ENCODE results near the gene ZNF879.

The ZNF879 gene

DNA sequence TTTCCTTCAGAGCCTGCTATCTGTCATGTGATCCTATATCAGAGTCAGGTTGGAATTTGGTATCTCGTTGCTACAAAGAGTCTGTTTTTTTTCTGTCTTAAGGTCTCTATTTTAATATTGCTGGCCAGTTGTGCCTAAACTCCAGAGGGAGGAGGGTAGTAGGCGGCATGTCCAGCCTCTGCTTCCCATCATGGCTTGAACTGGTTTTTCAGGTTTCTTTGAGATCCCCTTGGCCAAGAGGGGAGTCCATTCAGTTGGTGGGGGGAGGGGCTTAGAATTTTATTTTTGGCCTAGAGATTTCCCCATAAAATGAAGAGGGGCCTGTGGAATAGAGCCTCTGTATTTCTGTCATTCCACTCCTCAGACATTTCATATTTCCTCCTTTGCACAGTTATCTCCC is 21.2 kb downstream of the ZNF879 start:
- Histone ChIP-seq H3K9me2 (ENCODE audit: low read depth, low read length) (no peaks in the 10 kb centered on the region), H3K4me2 (ENCODE audit: low read length) (no peak overlapping the region), H4K20me1 (ENCODE audit: insufficient read depth, low read length) (no peaks in the 10 kb centered on the region), H3K4me1 (ENCODE audit: insufficient read depth, low read length, severe bottlenecking) (no peaks in the 10 kb centered on the region), H3K36me3 (ENCODE audit: insufficient read depth, low read length) (no peaks in the 10 kb centered on the region), H3K27me3 (ENCODE audit: insufficient read depth, low read length) (no peaks in the 10 kb centered on the region), H2AFZ (ENCODE audit: low read length) (no peak overlapping the region), H3F3A (ENCODE audit: insufficient read depth, low read length) (no peaks in the 10 kb centered on the region), H3K27ac (ENCODE audit: low read depth, low read length, poor library complexity, severe bottlenecking) (no peak overlapping the region), H3K9ac (ENCODE audit: low read length) (no peak overlapping the region), H3K4me3 (ENCODE audit: low read depth, low read length, poor library complexity, severe bottlenecking) (no peak overlapping the region), H3K9me3 (ENCODE audit: low read length) (no peaks in the 10 kb centered on the region), H3K79me2 (ENCODE audit: insufficient read depth, low read length) (no peaks in the 10 kb centered on the region)
- TF ChIP-seq, protein P1, sequence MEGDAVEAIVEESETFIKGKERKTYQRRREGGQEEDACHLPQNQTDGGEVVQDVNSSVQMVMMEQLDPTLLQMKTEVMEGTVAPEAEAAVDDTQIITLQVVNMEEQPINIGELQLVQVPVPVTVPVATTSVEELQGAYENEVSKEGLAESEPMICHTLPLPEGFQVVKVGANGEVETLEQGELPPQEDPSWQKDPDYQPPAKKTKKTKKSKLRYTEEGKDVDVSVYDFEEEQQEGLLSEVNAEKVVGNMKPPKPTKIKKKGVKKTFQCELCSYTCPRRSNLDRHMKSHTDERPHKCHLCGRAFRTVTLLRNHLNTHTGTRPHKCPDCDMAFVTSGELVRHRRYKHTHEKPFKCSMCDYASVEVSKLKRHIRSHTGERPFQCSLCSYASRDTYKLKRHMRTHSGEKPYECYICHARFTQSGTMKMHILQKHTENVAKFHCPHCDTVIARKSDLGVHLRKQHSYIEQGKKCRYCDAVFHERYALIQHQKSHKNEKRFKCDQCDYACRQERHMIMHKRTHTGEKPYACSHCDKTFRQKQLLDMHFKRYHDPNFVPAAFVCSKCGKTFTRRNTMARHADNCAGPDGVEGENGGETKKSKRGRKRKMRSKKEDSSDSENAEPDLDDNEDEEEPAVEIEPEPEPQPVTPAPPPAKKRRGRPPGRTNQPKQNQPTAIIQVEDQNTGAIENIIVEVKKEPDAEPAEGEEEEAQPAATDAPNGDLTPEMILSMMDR (IDR thresholded peaks at IDR 0.05; ENCODE audit: low read length), result no peak

DNA sequence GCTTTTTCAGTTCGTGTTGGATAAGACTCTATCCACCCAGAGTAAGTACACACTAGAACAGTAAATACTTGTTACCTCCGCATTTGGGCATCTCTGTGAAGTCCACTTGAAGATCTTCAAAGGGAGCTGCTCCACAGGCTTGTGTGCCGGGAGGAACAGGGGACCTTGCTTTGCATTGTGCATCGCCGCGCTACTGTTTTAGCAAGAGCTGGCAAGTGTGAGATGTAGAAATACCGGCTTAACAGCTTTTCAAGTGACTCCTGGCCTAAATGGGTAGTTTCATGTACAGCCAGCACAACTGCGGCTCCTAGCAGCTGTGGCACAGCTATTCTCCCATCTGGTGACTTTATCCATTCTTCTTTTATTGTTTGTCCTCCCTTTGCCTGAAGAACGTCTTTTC is 28.2 kb downstream of the ZNF879 start:
- Histone ChIP-seq H3K27ac (ENCODE audit: low read depth, low read length, poor library complexity, severe bottlenecking) (no peak overlapping the region), H3F3A (ENCODE audit: insufficient read depth, low read length) (no peaks in the 10 kb centered on the region), H3K9me3 (ENCODE audit: low read length) (no peaks in the 10 kb centered on the region), H4K20me1 (ENCODE audit: insufficient read depth, low read length) (no peaks in the 10 kb centered on the region), H3K4me2 (ENCODE audit: low read length) (no peak overlapping the region), H3K9me2 (ENCODE audit: low read depth, low read length) (no peaks in the 10 kb centered on the region), H2AFZ (ENCODE audit: low read length) (no peak overlapping the region), H3K27me3 (ENCODE audit: insufficient read depth, low read length) (no peaks in the 10 kb centered on the region), H3K9ac (ENCODE audit: low read length) (no peak overlapping the region), H3K79me2 (ENCODE audit: insufficient read depth, low read length) (no peaks in the 10 kb centered on the region), H3K36me3 (ENCODE audit: insufficient read depth, low read length) (no peaks in the 10 kb centered on the region), H3K4me1 (ENCODE audit: insufficient read depth, low read length, severe bottlenecking) (no peaks in the 10 kb centered on the region), H3K4me3 (ENCODE audit: low read depth, low read length, poor library complexity, severe bottlenecking) (no peak overlapping the region)
- TF ChIP-seq, protein P1 (IDR thresholded peaks at IDR 0.05; ENCODE audit: low read length), result no peak
- TF ChIP-seq EZH2 (IDR thresholded peaks at IDR 0.05; ENCODE audit: borderline replicate concordance, low read length), result no peak

DNA sequence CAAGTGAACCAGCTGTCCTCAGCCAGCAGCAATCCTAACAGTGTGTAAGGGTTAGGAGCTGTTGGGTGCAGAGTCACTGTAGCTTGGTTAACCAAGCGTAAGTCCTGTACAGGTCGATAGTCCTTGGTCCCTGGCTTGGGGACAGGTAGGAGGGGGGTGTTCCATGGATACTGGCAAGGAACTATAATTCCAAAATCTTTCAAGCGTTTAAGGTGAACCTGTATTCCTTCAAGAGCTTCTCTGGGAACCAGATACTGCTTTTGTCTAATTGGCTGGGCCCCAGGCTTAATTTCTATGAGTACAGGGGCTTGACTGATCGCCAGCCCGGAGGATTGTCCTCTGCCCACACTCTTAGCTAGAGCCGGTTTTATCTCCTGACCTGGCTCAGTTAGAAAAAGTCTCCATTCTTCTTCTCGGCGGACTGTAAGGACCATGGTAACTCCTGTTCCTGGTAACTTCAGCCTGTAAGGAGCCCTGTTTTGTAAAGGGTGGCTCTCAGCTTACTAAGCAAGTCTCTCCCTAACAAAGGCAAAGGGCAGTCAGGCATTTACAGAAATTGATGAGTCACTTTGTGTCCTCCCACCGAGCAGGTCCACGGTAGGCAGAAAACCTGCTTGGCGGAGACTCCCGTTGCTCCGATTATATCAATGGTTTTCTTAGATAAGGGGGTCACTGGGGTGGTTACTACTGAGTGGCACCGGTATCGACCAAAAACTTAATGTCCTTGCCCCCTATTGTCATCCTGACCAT is 30.6 kb downstream of the ZNF879 start:
- H3K4me3 ChIP-seq (ENCODE audit: low read depth, low read length, poor library complexity, severe bottlenecking), result no peak overlapping the region
- H3K27me3 ChIP-seq (ENCODE audit: insufficient read depth, low read length), result no peaks in the 10 kb centered on the region
- no peaks in the 10 kb centered on the region for H3K36me3 ChIP-seq (ENCODE audit: insufficient read depth, low read length)
- H3K9me2 ChIP-seq (ENCODE audit: low read depth, low read length), result no peaks in the 10 kb centered on the region
- H2AFZ ChIP-seq (ENCODE audit: low read length), result no peak overlapping the region
- no peaks in the 10 kb centered on the region for H3K4me1 ChIP-seq (ENCODE audit: insufficient read depth, low read length, severe bottlenecking)
- H4K20me1 ChIP-seq (ENCODE audit: insufficient read depth, low read length), result no peaks in the 10 kb centered on the region
- TF ChIP-seq EZH2 (IDR thresholded peaks at IDR 0.05; ENCODE audit: borderline replicate concordance, low read length), result no peak
- TF ChIP-seq, protein P1 (IDR thresholded peaks at IDR 0.05; ENCODE audit: low read length), result no peak
- no peaks in the 10 kb centered on the region for H3K9me3 ChIP-seq (ENCODE audit: low read length)
- H3K27ac ChIP-seq (ENCODE audit: low read depth, low read length, poor library complexity, severe bottlenecking), result no peak overlapping the region
- no peak overlapping the region for H3K9ac ChIP-seq (ENCODE audit: low read length)
- no peaks in the 10 kb centered on the region for H3F3A ChIP-seq (ENCODE audit: insufficient read depth, low read length)
- H3K79me2 ChIP-seq (ENCODE audit: insufficient read depth, low read length), result no peaks in the 10 kb centered on the region
- no peak overlapping the region for H3K4me2 ChIP-seq (ENCODE audit: low read length)
